Mesendoderm (in vitro differentiated cells): ENCODE measurements around the gene CCDC40.

Experiments used
- DNase-seq: peaks from one replicate; pipeline ENCODE4 v3.0.0; 2013
- H2AK5ac ChIP-seq: 2 replicates; pipeline ENCODE4 v1.6.1; 2013; ENCODE audit warnings: low read length, inconsistent platforms
- H2BK120ac ChIP-seq: 2 replicates; pipeline ENCODE4 v1.6.1; 2013; ENCODE audit warnings: low read depth, mild to moderate bottlenecking, low read length, moderate library complexity, mixed read lengths
- H2BK15ac ChIP-seq: replicated peaks from 2 replicates; pipeline ENCODE4 v1.6.1; 2013; ENCODE audit warnings: low read depth, mild to moderate bottlenecking, moderate library complexity
- H2BK5ac ChIP-seq: 2 replicates; pipeline ENCODE4 v1.6.1; 2013; ENCODE audit warnings: low read length, inconsistent platforms
- H3K18ac ChIP-seq: 2 replicates; pipeline ENCODE4 v1.6.1; 2013; ENCODE audit warnings: mild to moderate bottlenecking, low read length, mixed read lengths
- H3K23ac ChIP-seq: one replicate; pipeline ENCODE4 v1.6.1; 2013; ENCODE audit warnings: low read length
- H3K27ac ChIP-seq: 2 replicates; pipeline ENCODE4 v1.5.1; 2013; ENCODE audit warnings: low read depth, mild to moderate bottlenecking, inconsistent platforms, low read length, moderate library complexity
- H3K27me3 ChIP-seq: 2 replicates; pipeline ENCODE4 v1.6.1; 2013; ENCODE audit warnings: low read length, control low read depth, mild to moderate bottlenecking, inconsistent platforms; ENCODE audit not compliant: insufficient read depth, poor library complexity
- H3K36me3 ChIP-seq: 2 replicates; pipeline ENCODE4 v1.6.1; 2013; ENCODE audit warnings: low read length, inconsistent platforms; ENCODE audit not compliant: control insufficient read depth, insufficient read depth
- H3K4ac ChIP-seq: one replicate; pipeline ENCODE4 v1.6.1; 2013; ENCODE audit warnings: low read depth, mild to moderate bottlenecking, low read length, moderate library complexity
- H3K4me1 ChIP-seq: 2 replicates; pipeline ENCODE4 v1.6.1; 2013; ENCODE audit warnings: low read depth, low read length, inconsistent platforms; ENCODE audit not compliant: control insufficient read depth
- H3K4me2 ChIP-seq: 2 replicates; pipeline ENCODE4 v1.6.1; 2013; ENCODE audit warnings: low read length
- H3K4me3 ChIP-seq: 2 replicates; pipeline ENCODE4 v1.5.1; 2013; ENCODE audit warnings: mild to moderate bottlenecking, low read length
- H3K56ac ChIP-seq: one replicate; pipeline ENCODE4 v1.6.1; 2013; ENCODE audit warnings: low read length
- H3K79me1 ChIP-seq: 2 replicates; pipeline ENCODE4 v1.6.1; 2013; ENCODE audit warnings: low read length, inconsistent platforms
- H3K79me2 ChIP-seq: 2 replicates; pipeline ENCODE4 v1.6.1; 2013; ENCODE audit warnings: mild to moderate bottlenecking, low read length; ENCODE audit not compliant: control insufficient read depth, insufficient read depth
- H3K9ac ChIP-seq: 2 replicates; pipeline ENCODE4 v1.6.1; 2013; ENCODE audit warnings: low read length, inconsistent platforms
- H4K5ac ChIP-seq: one replicate; pipeline ENCODE4 v1.6.1; 2013; ENCODE audit warnings: low read length
- H4K8ac ChIP-seq: one replicate; pipeline ENCODE4 v1.6.1; 2013; ENCODE audit warnings: low read depth, mild to moderate bottlenecking, control low read depth, low read length, moderate library complexity
- WGBS: extraction: QIAGEN DNeasy Blood & Tissue Kit; methylation state at CpG from one replicate; pipeline ENCODE4 v1.1.7; 2013; ENCODE audit warnings: low lambda C conversion rate, missing lambda C conversion rate; ENCODE audit not compliant: insufficient coverage; ENCODE audit errors: extremely low coverage; 5-methylcytosine and 5-hydroxymethylcytosine counted together

The CCDC40 gene

DNA sequence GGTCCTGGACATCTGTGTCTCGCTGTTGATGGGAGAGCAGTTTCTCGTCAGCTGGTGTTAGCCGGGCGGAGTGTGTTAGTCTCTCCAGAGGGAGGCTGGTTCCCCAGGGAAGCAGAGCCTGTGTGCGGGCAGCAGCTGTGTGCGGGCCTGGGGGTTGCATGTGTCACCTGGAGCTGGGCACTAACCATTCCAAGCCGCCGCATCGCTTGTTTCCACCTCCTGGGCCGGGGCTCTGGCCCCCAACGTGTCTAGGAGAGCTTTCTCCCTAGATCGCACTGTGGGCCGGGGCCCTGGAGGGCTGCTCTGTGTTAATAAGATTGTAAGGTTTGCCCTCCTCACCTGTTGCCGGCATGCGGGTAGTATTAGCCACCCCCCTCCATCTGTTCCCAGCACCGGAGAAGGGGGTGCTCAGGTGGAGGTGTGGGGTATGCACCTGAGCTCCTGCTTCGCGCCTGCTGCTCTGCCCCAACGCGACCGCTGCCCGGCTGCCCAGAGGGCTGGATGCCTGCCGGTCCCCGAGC is 82.9 kb downstream of the CCDC40 start:
- no peak overlapping the region for H3K27ac ChIP-seq
- no CpG with 5 or more reads among the region's 24 CpGs for WGBS
- H3K79me1 ChIP-seq = no peaks in the 10 kb centered on the region
- no peak overlapping the region for H4K8ac ChIP-seq
- H3K36me3 ChIP-seq = no peaks in the 10 kb centered on the region
- no peaks in the 10 kb centered on the region for H3K79me2 ChIP-seq
- H3K4me2 ChIP-seq = no peak overlapping the region
- H3K4ac ChIP-seq = no peak overlapping the region
- no peak for DNase-seq
- no peak overlapping the region for H2BK120ac ChIP-seq
- no peak overlapping the region for H2BK5ac ChIP-seq
- H3K23ac ChIP-seq = no peak overlapping the region
- no peak overlapping the region for H3K9ac ChIP-seq
- no peak overlapping the region for H4K5ac ChIP-seq
- no peak overlapping the region for H3K56ac ChIP-seq
- no peak overlapping the region for H3K4me3 ChIP-seq
- no peaks in the 10 kb centered on the region for H3K4me1 ChIP-seq
- no peaks in the 10 kb centered on the region for H3K27me3 ChIP-seq
- H3K18ac ChIP-seq = no peak overlapping the region
- H2AK5ac ChIP-seq = no peak overlapping the region
- H2BK15ac ChIP-seq = no peak overlapping the region

- no peaks in the 10 kb centered on the region for H3K27me3 ChIP-seq
- H3K4me1 ChIP-seq = no peaks in the 10 kb centered on the region
- H3K4me3 ChIP-seq = no peak overlapping the region
- H3K27ac ChIP-seq = no peak overlapping the region
- no peak overlapping the region for H3K23ac ChIP-seq
- no peak overlapping the region for H2BK120ac ChIP-seq
- no peak overlapping the region for H3K18ac ChIP-seq
- no peak overlapping the region for H2BK15ac ChIP-seq
- no peak overlapping the region for H4K8ac ChIP-seq
- H2BK5ac ChIP-seq = no peak overlapping the region
- H3K79me2 ChIP-seq = no peaks in the 10 kb centered on the region
- H3K36me3 ChIP-seq = no peaks in the 10 kb centered on the region
- WGBS = no CpG with 5 or more reads among the region's 9 CpGs
- no peak overlapping the region for H3K9ac ChIP-seq
- no peak overlapping the region for H3K4me2 ChIP-seq
- no peaks in the 10 kb centered on the region for H3K79me1 ChIP-seq
- no peak overlapping the region for H3K56ac ChIP-seq
- no peak for DNase-seq
- no peak overlapping the region for H3K4ac ChIP-seq
- H2AK5ac ChIP-seq = no peak overlapping the region
- H4K5ac ChIP-seq = no peak overlapping the region
Measured at GRCh38 chr17:80119839-80120238, 83.4 kb downstream of the CCDC40 start.

- Histone ChIP-seq H3K56ac (no peak overlapping the region), H2BK5ac (no peak overlapping the region), H3K79me1 (no peaks in the 10 kb centered on the region), H3K9ac (no peak overlapping the region), H3K27me3 (no peaks in the 10 kb centered on the region), H2AK5ac (no peak overlapping the region), H3K23ac (no peak overlapping the region), H3K18ac (no peak overlapping the region), H4K5ac (no peak overlapping the region), H3K27ac (no peak overlapping the region), H3K4ac (no peak overlapping the region), H2BK120ac (no peak overlapping the region), H3K4me3 (no peak overlapping the region), H2BK15ac (no peak overlapping the region), H3K4me1 (no peaks in the 10 kb centered on the region), H3K36me3 (no peaks in the 10 kb centered on the region), H4K8ac (no peak overlapping the region), H3K4me2 (no peak overlapping the region), H3K79me2 (no peaks in the 10 kb centered on the region)
- WGBS = no CpG with 5 or more reads among the region's 17 CpGs
- DNase-seq = no peak
Measured at GRCh38 chr17:80122026-80122575, 85.7 kb downstream of the CCDC40 start.

- H3K4me1 ChIP-seq = no peaks in the 10 kb centered on the region
- no peak for DNase-seq
- H2BK15ac ChIP-seq = no peak overlapping the region
- H3K18ac ChIP-seq = no peak overlapping the region
- no peak overlapping the region for H4K8ac ChIP-seq
- no peaks in the 10 kb centered on the region for H3K36me3 ChIP-seq
- H3K4me3 ChIP-seq = no peak overlapping the region
- H3K56ac ChIP-seq = no peak overlapping the region
- H3K27ac ChIP-seq = no peak overlapping the region
- no peak overlapping the region for H2BK120ac ChIP-seq
- H3K9ac ChIP-seq = no peak overlapping the region
- H2BK5ac ChIP-seq = no peak overlapping the region
- no peak overlapping the region for H4K5ac ChIP-seq
- H3K27me3 ChIP-seq = no peaks in the 10 kb centered on the region
- no CpG with 5 or more reads among the region's 6 CpGs for WGBS
- no peak overlapping the region for H3K4ac ChIP-seq
- no peak overlapping the region for H2AK5ac ChIP-seq
- no peaks in the 10 kb centered on the region for H3K79me1 ChIP-seq
- no peaks in the 10 kb centered on the region for H3K79me2 ChIP-seq
- H3K23ac ChIP-seq = no peak overlapping the region
- no peak overlapping the region for H3K4me2 ChIP-seq
Measured at GRCh38 chr17:80122926-80123505, 86.6 kb downstream of the CCDC40 start.

DNA sequence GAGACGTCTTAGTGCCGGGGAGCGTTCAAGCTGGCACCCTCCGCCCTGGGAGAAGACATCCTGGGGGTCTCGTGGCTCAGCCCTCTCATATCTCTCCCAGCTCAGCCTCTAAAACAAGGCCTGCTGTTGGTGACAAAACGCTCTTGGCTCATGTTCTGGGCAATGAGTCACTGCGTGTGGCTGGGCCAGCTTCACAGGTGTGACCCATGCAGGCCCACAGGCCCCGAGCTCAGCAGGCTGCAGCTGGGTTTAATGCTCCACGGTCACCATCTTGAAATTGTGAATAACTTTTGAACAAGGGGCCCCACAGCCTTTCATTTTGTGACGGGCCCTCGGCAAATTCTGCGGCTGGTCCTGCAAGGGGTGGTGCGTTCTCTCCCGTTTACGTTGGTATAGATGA is 87.3 kb downstream of the CCDC40 start:
- H3K79me1 ChIP-seq = no peaks in the 10 kb centered on the region
- peak overlapping the region; percentile 15 for H3K56ac ChIP-seq
- H3K23ac ChIP-seq = no peak overlapping the region
- no peak overlapping the region for H3K27ac ChIP-seq
- no peak overlapping the region for H2BK5ac ChIP-seq
- WGBS = no CpG with 5 or more reads among the region's 15 CpGs
- H3K4me1 ChIP-seq = no peaks in the 10 kb centered on the region
- no peak overlapping the region for H2BK15ac ChIP-seq
- H3K4me3 ChIP-seq = no peak overlapping the region
- H3K36me3 ChIP-seq = no peaks in the 10 kb centered on the region
- no peak overlapping the region for H2BK120ac ChIP-seq
- H3K9ac ChIP-seq = no peak overlapping the region
- no peak overlapping the region for H4K5ac ChIP-seq
- no peak overlapping the region for H3K4ac ChIP-seq
- no peak overlapping the region for H3K18ac ChIP-seq
- H4K8ac ChIP-seq = no peak overlapping the region
- H2AK5ac ChIP-seq = no peak overlapping the region
- H3K27me3 ChIP-seq = no peaks in the 10 kb centered on the region
- H3K79me2 ChIP-seq = no peaks in the 10 kb centered on the region
- no peak overlapping the region for H3K4me2 ChIP-seq
- DNase-seq = peak; percentile 35
